ENCODE measurements around the gene DLX4.

DLX4 gene

GRCh38 chr17:49930880-49931279 is 38.1 kb upstream of the DLX4 start:
- no peaks in the 10 kb centered on the region for H3K36me3 ChIP-seq (ENCODE audit: insufficient read depth, low read length)
- no peak overlapping the region for H3K4me3 ChIP-seq (ENCODE audit: low read length, poor library complexity, severe bottlenecking)
- no peaks in the 10 kb centered on the region for H3K4me1 ChIP-seq (ENCODE audit: insufficient read depth, low read length, poor library complexity, severe bottlenecking)
- no peaks in the 10 kb centered on the region for H3F3A ChIP-seq (ENCODE audit: low read depth)
- H2AFZ ChIP-seq (ENCODE audit: low read length): no peak overlapping the region
- no peaks in the 10 kb centered on the region for H3K9me2 ChIP-seq (replicated peaks; ENCODE audit: low read depth, low read length)
- no peaks in the 10 kb centered on the region for H3K79me2 ChIP-seq (ENCODE audit: insufficient read depth, low read length)
- H3K27me3 ChIP-seq (ENCODE audit: insufficient read depth, low read length, poor library complexity, severe bottlenecking): no peaks in the 10 kb centered on the region
- no peak overlapping the region for H3K4me2 ChIP-seq (ENCODE audit: low read depth, low read length, poor library complexity, severe bottlenecking)
- no peaks in the 10 kb centered on the region for H4K20me1 ChIP-seq (ENCODE audit: insufficient read depth, low read length, poor library complexity, severe bottlenecking)
- H3K9me3 ChIP-seq (ENCODE audit: insufficient read depth, low read depth, low read length): no peaks in the 10 kb centered on the region
- TF ChIP-seq CTCF (conservative IDR thresholded peaks at IDR 0.05; ENCODE audit: low read length) (no peak), EZH2phosphoT487 (IDR thresholded peaks at IDR 0.05; ENCODE audit: borderline replicate concordance) (no peak)
- no peak overlapping the region for H3K9ac ChIP-seq (ENCODE audit: low read depth, low read length, poor library complexity, severe bottlenecking)

GRCh38 chr17:49931416-49932137 is 37.4 kb upstream of the DLX4 start:
- Histone ChIP-seq H2AFZ (ENCODE audit: low read length) (no peak overlapping the region), H3K4me3 (ENCODE audit: low read length, poor library complexity, severe bottlenecking) (no peak overlapping the region), H3K9ac (ENCODE audit: low read depth, low read length, poor library complexity, severe bottlenecking) (no peak overlapping the region), H3K4me2 (ENCODE audit: low read depth, low read length, poor library complexity, severe bottlenecking) (no peak overlapping the region), H3K9me3 (ENCODE audit: insufficient read depth, low read depth, low read length) (no peaks in the 10 kb centered on the region), H3K4me1 (ENCODE audit: insufficient read depth, low read length, poor library complexity, severe bottlenecking) (no peaks in the 10 kb centered on the region), H3K79me2 (ENCODE audit: insufficient read depth, low read length) (no peaks in the 10 kb centered on the region), H3F3A (ENCODE audit: low read depth) (no peaks in the 10 kb centered on the region), H4K20me1 (ENCODE audit: insufficient read depth, low read length, poor library complexity, severe bottlenecking) (no peaks in the 10 kb centered on the region), H3K27me3 (ENCODE audit: insufficient read depth, low read length, poor library complexity, severe bottlenecking) (no peaks in the 10 kb centered on the region), H3K9me2 (replicated peaks; ENCODE audit: low read depth, low read length) (no peaks in the 10 kb centered on the region), H3K36me3 (ENCODE audit: insufficient read depth, low read length) (no peaks in the 10 kb centered on the region)
- TF ChIP-seq EZH2phosphoT487 (IDR thresholded peaks at IDR 0.05; ENCODE audit: borderline replicate concordance): no peak
- no peak for TF ChIP-seq CTCF (conservative IDR thresholded peaks at IDR 0.05; ENCODE audit: low read length)

GRCh38 chr17:49932138-49932723 is 36.8 kb upstream of the DLX4 start:
- Histone ChIP-seq H3K9me2 (replicated peaks; ENCODE audit: low read depth, low read length) (no peaks in the 10 kb centered on the region), H3K4me2 (ENCODE audit: low read depth, low read length, poor library complexity, severe bottlenecking) (no peak overlapping the region), H3K9ac (ENCODE audit: low read depth, low read length, poor library complexity, severe bottlenecking) (no peak overlapping the region), H3K9me3 (ENCODE audit: insufficient read depth, low read depth, low read length) (no peaks in the 10 kb centered on the region), H3K79me2 (ENCODE audit: insufficient read depth, low read length) (no peaks in the 10 kb centered on the region), H3K4me1 (ENCODE audit: insufficient read depth, low read length, poor library complexity, severe bottlenecking) (no peaks in the 10 kb centered on the region), H4K20me1 (ENCODE audit: insufficient read depth, low read length, poor library complexity, severe bottlenecking) (no peaks in the 10 kb centered on the region), H3F3A (ENCODE audit: low read depth) (no peaks in the 10 kb centered on the region), H3K36me3 (ENCODE audit: insufficient read depth, low read length) (no peaks in the 10 kb centered on the region), H3K4me3 (ENCODE audit: low read length, poor library complexity, severe bottlenecking) (no peak overlapping the region), H2AFZ (ENCODE audit: low read length) (no peak overlapping the region), H3K27me3 (ENCODE audit: insufficient read depth, low read length, poor library complexity, severe bottlenecking) (no peaks in the 10 kb centered on the region)
- TF ChIP-seq EZH2phosphoT487 (IDR thresholded peaks at IDR 0.05; ENCODE audit: borderline replicate concordance): no peak
- no peak for TF ChIP-seq CTCF (conservative IDR thresholded peaks at IDR 0.05; ENCODE audit: low read length)
